GM23338 (cell line): Measurements from ENCODE around the gene ITGA8. TPM values are rescaled to one million over a fixed set of nuclear protein-coding genes. Genes with fewer than 3 reads are reported as not detected.

ENCODE experiments used
- ATAC-seq: fragments of 200-7000 bp; cut with Tn5 transposase; 3 replicates; pipeline ENCODE4 v1.9.1; 2020
- DNase-seq: peaks from one replicate; pipeline ENCODE4 v3.0.0-alpha.2; 2015; ENCODE audit warnings: low spot score
- H2AFZ ChIP-seq: fragments of 200-600 bp; sonication (generic); 2 replicates; pipeline ENCODE4 v1.8.0; 2016; ENCODE audit warnings: antibody characterized with exemption, mild to moderate bottlenecking, moderate library complexity
- H3F3A ChIP-seq: fragments of 200-600 bp; sonication (generic); replicated peaks from 2 replicates; pipeline ENCODE4 v1.8.0; 2017; ENCODE audit warnings: antibody characterized with exemption, mixed run types, low read depth
- H3K27ac ChIP-seq: fragments of 200-600 bp; sonication (generic); 2 replicates; pipeline ENCODE4 v1.6.1; 2016; ENCODE audit warnings: low read depth
- H3K27me3 ChIP-seq: fragments of 200-600 bp; sonication (generic); 2 replicates; pipeline ENCODE4 v1.8.0; 2016; ENCODE audit warnings: mild to moderate bottlenecking, mixed run types, moderate library complexity; ENCODE audit not compliant: insufficient read depth
- H3K36me3 ChIP-seq: fragments of 200-600 bp; sonication (generic); 2 replicates; pipeline ENCODE4 v1.8.0; 2016; ENCODE audit warnings: mild to moderate bottlenecking; ENCODE audit not compliant: insufficient read depth
- H3K4me1 ChIP-seq: fragments of 200-600 bp; sonication (generic); 2 replicates; pipeline ENCODE4 v1.8.0; 2016; ENCODE audit warnings: mild to moderate bottlenecking, moderate library complexity; ENCODE audit not compliant: insufficient read depth
- H3K4me2 ChIP-seq: fragments of 200-600 bp; sonication (generic); 2 replicates; pipeline ENCODE4 v1.7.1; 2017; ENCODE audit warnings: mixed run types
- H3K4me3 ChIP-seq: fragments of 200-600 bp; sonication (generic); 2 replicates; pipeline ENCODE4 v1.6.1; 2016; ENCODE audit warnings: mixed run types
- H3K79me2 ChIP-seq: fragments of 200-600 bp; sonication (generic); replicated peaks from 2 replicates; pipeline ENCODE4 v1.8.0; 2017; ENCODE audit warnings: mild to moderate bottlenecking; ENCODE audit not compliant: insufficient read depth
- H3K9me2 ChIP-seq: fragments of 200-600 bp; sonication (generic); 2 replicates; pipeline ENCODE4 v1.8.0; 2017; ENCODE audit not compliant: insufficient read depth
- H4K20me1 ChIP-seq: fragments of 200-600 bp; sonication (generic); replicated peaks from 2 replicates; pipeline ENCODE4 v1.8.0; 2017; ENCODE audit warnings: mild to moderate bottlenecking; ENCODE audit not compliant: insufficient read depth
- H3K27ac Mint-ChIP-seq: 2 replicates; pipeline ENCODE4 v1.8.0; 2020; ENCODE audit warnings: inconsistent platforms, mild to moderate bottlenecking, moderate library complexity, mixed read lengths
- H3K27me3 Mint-ChIP-seq: 3 replicates; pipeline ENCODE4 v1.8.0; 2022; ENCODE audit warnings: low read depth, mild to moderate bottlenecking, moderate library complexity, mixed read lengths, inconsistent platforms; ENCODE audit not compliant: insufficient read depth, poor library complexity
- H3K36me3 Mint-ChIP-seq: 3 replicates; pipeline ENCODE4 v1.8.0; 2021; ENCODE audit warnings: low read depth, mild to moderate bottlenecking, inconsistent platforms, moderate library complexity, mixed read lengths
- H3K4me1 Mint-ChIP-seq: 3 replicates; pipeline ENCODE4 v1.8.0; 2020; ENCODE audit warnings: mild to moderate bottlenecking, inconsistent platforms, mixed read lengths
- H3K4me3 Mint-ChIP-seq: 3 replicates; pipeline ENCODE4 v1.8.0; 2021; ENCODE audit warnings: moderate library complexity, mild to moderate bottlenecking, inconsistent platforms, mixed read lengths
- H3K9me3 Mint-ChIP-seq: 3 replicates; pipeline ENCODE4 v1.8.0; 2020; ENCODE audit warnings: moderate library complexity, mild to moderate bottlenecking, inconsistent platforms, mixed read lengths
- CREB1 ChIP-seq: fragments of 250-450 bp; sonication (Bioruptor Pico); IDR thresholded peaks from 2 replicates; pipeline ENCODE4 v1.5.0; 2020; ENCODE audit warnings: low read depth, mild to moderate bottlenecking, moderate library complexity
- CTCF ChIP-seq, 2 experiments: fragments of 200-600 bp in 1 of 2; sonication (generic) in 1 of 2; conservative IDR thresholded peaks; 2 replicates each; pipeline versions ENCODE4 v1.5.1 to v1.6.1; 2016 to 2017; ENCODE audit warnings: antibody characterized with exemption in 2 of 2, low read depth in 2 of 2, mild to moderate bottlenecking in 2 of 2, moderate library complexity in 1 of 2
- ETS1 ChIP-seq: IDR thresholded peaks from 2 replicates; pipeline ENCODE4 v1.6.1; 2016; ENCODE audit warnings: antibody characterized with exemption
- EZH2 ChIP-seq: fragments of 200-600 bp; sonication (generic); IDR thresholded peaks from one replicate; pipeline ENCODE4 v1.8.0; 2017; ENCODE audit warnings: antibody characterized with exemption, mild to moderate bottlenecking, low read depth; ENCODE audit not compliant: unreplicated experiment
- EZH2phosphoT487 ChIP-seq: fragments of 200-600 bp; sonication (generic); IDR thresholded peaks from one replicate; pipeline ENCODE4 v1.8.1; 2018; ENCODE audit warnings: antibody characterized with exemption; ENCODE audit not compliant: unreplicated experiment
- JUNB ChIP-seq: IDR thresholded peaks from one replicate; pipeline ENCODE4 v1.6.1; 2016; ENCODE audit warnings: antibody characterized with exemption; ENCODE audit not compliant: unreplicated experiment
- NANOG ChIP-seq: IDR thresholded peaks from 2 replicates; pipeline ENCODE4 v1.6.1; 2016; ENCODE audit warnings: antibody characterized with exemption, borderline replicate concordance
- POLR2AphosphoS5 ChIP-seq: IDR thresholded peaks from 2 replicates; pipeline ENCODE4 v1.6.1; 2016; ENCODE audit warnings: antibody characterized with exemption, low read depth
- REST ChIP-seq: IDR thresholded peaks from one replicate; pipeline ENCODE4 v1.6.1; 2018; ENCODE audit warnings: antibody characterized with exemption; ENCODE audit not compliant: unreplicated experiment
- STAT1 ChIP-seq: IDR thresholded peaks from one replicate; pipeline ENCODE4 v1.6.1; 2016; ENCODE audit warnings: antibody characterized with exemption; ENCODE audit not compliant: unreplicated experiment
- ZNF114 ChIP-seq: fragments of 250-450 bp; sonication (Bioruptor Pico); IDR thresholded peaks from 2 replicates; pipeline ENCODE4 v1.5.0; 2020; ENCODE audit warnings: mild to moderate bottlenecking, moderate library complexity
- ZNF331 ChIP-seq: fragments of 250-450 bp; sonication (Bioruptor Pico); IDR thresholded peaks from 2 replicates; pipeline ENCODE4 v1.5.0; 2020; ENCODE audit warnings: low read depth, mild to moderate bottlenecking, moderate library complexity
- polyA plus RNA-seq: library from polyadenylated mRNA; unstranded; fragments of >200 nt; fragmentation: Nextera tagmentation; extraction: Ambion mirVana; gene quantifications from 2 replicates; pipeline ENCODE4 v1.2.1, GENCODE V29; 2016
- total RNA-seq: library from RNA; depleted of rRNA; stranded (reverse); fragments of >200 nt; shearing (Covaris generic); gene quantifications from 2 replicates; pipeline ENCODE4 v1.2.3, GENCODE V29; 2014

ITGA8 gene
- total and polyA plus RNA-seq, 2 experiments from 2014 or later, result not detected

- Histone ChIP-seq H3K27ac (no peak overlapping the region), H3K79me2 (no peaks in the 10 kb centered on the region), H4K20me1 (no peaks in the 10 kb centered on the region), H3K36me3 (no peaks in the 10 kb centered on the region), H3K27me3 (no peaks in the 10 kb centered on the region), H3K4me1 (no peaks in the 10 kb centered on the region; the same call in 1 of the 2 replicates), H3K4me3 (no peak overlapping the region), H3K4me2 (no peak overlapping the region), H3K9me2 (no peaks in the 10 kb centered on the region), H2AFZ (no peak overlapping the region), H3F3A (no peaks in the 10 kb centered on the region)
- ATAC-seq, result no peak
- H3K4me1 Mint-ChIP-seq, result peaks cover 3% of the 10 kb centered on the region
- DNase-seq, result no peak
- H3K4me3 Mint-ChIP-seq, result no peak overlapping the region
- no peaks in the 10 kb centered on the region for H3K36me3 Mint-ChIP-seq
- H3K27me3 Mint-ChIP-seq, result peaks cover 5% of the 10 kb centered on the region
- H3K9me3 Mint-ChIP-seq, result no peaks in the 10 kb centered on the region
- TF ChIP-seq STAT1 (no peak), POLR2AphosphoS5 (no peak), EZH2phosphoT487 (no peak), ETS1 (no peak)
- H3K27ac Mint-ChIP-seq, result no peak overlapping the region
Observed at GRCh38 chr10:15742102-15742501, 22.4 kb upstream of the ITGA8 start.

- Histone ChIP-seq H3K79me2 (no peaks in the 10 kb centered on the region), H3K9me2 (no peaks in the 10 kb centered on the region), H3K27me3 (no peaks in the 10 kb centered on the region), H4K20me1 (no peaks in the 10 kb centered on the region), H3K36me3 (no peaks in the 10 kb centered on the region), H3F3A (no peaks in the 10 kb centered on the region), H3K4me2 (no peak overlapping the region), H3K4me1 (no peaks in the 10 kb centered on the region; the same call in 1 of the 2 replicates), H3K4me3 (no peak overlapping the region), H3K27ac (no peak overlapping the region), H2AFZ (no peak overlapping the region)
- peaks cover 3% of the 10 kb centered on the region for H3K4me1 Mint-ChIP-seq
- no peaks in the 10 kb centered on the region for H3K9me3 Mint-ChIP-seq
- peaks cover 5% of the 10 kb centered on the region for H3K27me3 Mint-ChIP-seq
- no peak overlapping the region for H3K4me3 Mint-ChIP-seq
- no peak for TF ChIP-seq EZH2phosphoT487
- no peak for TF ChIP-seq ZNF331 (CRISPR knock-in tag)
- no peak for TF ChIP-seq ETS1
- no peak for TF ChIP-seq POLR2AphosphoS5
- TF ChIP-seq CREB1 (CRISPR knock-in tag), result no peak
- TF ChIP-seq REST, result no peak
- no peak for TF ChIP-seq CTCF (conservative IDR thresholded peaks at IDR 0.05; ENCODE audit: low read depth in 2 of 2)
- no peak for TF ChIP-seq NANOG
- TF ChIP-seq EZH2, result no peak
- no peak for TF ChIP-seq JUNB
- no peak for TF ChIP-seq STAT1
- TF ChIP-seq ZNF114 (CRISPR knock-in tag), result no peak
- no peaks in the 10 kb centered on the region for H3K36me3 Mint-ChIP-seq
- ATAC-seq (no peak), DNase-seq (no peak)
- no peak overlapping the region for H3K27ac Mint-ChIP-seq
Observed at GRCh38 chr10:15741581-15741980, 21.9 kb upstream of the ITGA8 start.
